ENCODE measurements around the gene CAPN13.

The CAPN13 gene

DNA sequence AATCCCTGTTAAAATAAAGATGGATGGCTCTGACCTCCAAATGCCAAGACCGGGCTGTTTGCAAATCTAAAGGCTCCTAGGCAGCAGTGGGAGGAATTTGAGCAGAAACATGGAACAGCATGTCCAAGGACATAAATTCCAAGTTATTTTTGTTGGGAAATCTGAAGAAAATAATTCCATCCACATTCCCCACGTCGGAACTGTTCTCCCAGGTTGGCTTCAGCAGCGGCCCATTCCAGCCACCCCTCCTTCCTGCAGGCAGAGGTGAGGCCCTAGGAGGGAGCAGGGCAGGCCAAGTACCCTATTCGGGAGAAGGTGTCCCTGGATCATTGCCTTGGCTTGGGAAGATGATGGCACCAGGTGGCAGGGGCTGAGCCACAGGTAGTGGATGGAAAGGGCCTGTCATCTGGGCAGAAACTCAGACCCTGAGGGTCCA is 117.1 kb downstream of the CAPN13 start:
- no peaks in the 10 kb centered on the region for H3K36me3 ChIP-seq (ENCODE audit: insufficient read depth)
- H3K4me2 ChIP-seq, result no peak overlapping the region
- no peaks in the 10 kb centered on the region for H3K79me2 ChIP-seq (ENCODE audit: insufficient read depth, low read depth)
- no peaks in the 10 kb centered on the region for H3K27me3 ChIP-seq (ENCODE audit: insufficient read depth, low read depth)
- no peak overlapping the region for H3K9ac ChIP-seq
- H2AFZ ChIP-seq (ENCODE audit: low read depth), result no peak overlapping the region
- no peak overlapping the region for H3K27ac ChIP-seq
- no peak overlapping the region for H3K4me3 ChIP-seq (IDR thresholded peaks at IDR 0.05; ENCODE audit: insufficient read depth, low read depth, low read length)
- peaks cover 20% of the 10 kb centered on the region for H3K4me1 ChIP-seq (ENCODE audit: low read depth, poor library complexity, severe bottlenecking)
- H4K20me1 ChIP-seq (ENCODE audit: insufficient read depth), result no peaks in the 10 kb centered on the region
- TF ChIP-seq, protein P1, sequence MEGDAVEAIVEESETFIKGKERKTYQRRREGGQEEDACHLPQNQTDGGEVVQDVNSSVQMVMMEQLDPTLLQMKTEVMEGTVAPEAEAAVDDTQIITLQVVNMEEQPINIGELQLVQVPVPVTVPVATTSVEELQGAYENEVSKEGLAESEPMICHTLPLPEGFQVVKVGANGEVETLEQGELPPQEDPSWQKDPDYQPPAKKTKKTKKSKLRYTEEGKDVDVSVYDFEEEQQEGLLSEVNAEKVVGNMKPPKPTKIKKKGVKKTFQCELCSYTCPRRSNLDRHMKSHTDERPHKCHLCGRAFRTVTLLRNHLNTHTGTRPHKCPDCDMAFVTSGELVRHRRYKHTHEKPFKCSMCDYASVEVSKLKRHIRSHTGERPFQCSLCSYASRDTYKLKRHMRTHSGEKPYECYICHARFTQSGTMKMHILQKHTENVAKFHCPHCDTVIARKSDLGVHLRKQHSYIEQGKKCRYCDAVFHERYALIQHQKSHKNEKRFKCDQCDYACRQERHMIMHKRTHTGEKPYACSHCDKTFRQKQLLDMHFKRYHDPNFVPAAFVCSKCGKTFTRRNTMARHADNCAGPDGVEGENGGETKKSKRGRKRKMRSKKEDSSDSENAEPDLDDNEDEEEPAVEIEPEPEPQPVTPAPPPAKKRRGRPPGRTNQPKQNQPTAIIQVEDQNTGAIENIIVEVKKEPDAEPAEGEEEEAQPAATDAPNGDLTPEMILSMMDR (conservative IDR thresholded peaks at IDR 0.05; ENCODE audit: low read depth, low read length), result no peak

DNA sequence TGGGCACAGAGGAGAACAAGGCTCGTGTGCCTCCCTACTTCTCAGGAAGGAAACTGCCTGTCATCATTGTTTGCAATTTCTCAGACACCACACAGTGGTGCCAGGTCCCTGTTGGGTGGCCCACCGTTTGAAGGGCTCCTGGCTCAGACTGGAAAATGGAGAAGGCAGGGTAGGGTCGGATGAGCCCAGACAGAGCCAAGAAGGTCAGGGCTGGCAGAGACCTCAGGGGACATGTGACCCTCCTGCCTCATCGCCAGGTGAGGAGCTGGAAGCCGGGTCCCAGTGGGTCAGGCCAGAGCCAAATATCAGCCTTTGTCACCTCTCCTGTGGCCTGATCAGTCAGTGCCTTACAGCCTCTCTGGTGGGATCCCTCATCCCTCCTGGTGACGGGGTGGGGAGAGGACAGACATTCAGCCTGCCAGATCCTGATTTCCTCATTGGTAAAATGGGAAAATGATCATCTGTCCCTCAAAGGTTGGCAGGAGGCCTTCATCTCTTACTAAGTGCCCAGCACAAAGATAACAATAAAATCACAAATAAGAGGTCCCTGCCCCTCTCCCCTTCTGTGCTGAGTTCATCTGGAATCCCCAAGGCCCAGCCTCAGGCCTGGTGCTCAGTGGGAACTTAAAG is 117.6 kb downstream of the CAPN13 start:
- TF ChIP-seq, protein P1 (conservative IDR thresholded peaks at IDR 0.05; ENCODE audit: low read depth, low read length), result no peak
- no peaks in the 10 kb centered on the region for H3K27me3 ChIP-seq (ENCODE audit: insufficient read depth, low read depth)
- no peak overlapping the region for H2AFZ ChIP-seq (ENCODE audit: low read depth)
- H3K9ac ChIP-seq, result no peak overlapping the region
- H3K36me3 ChIP-seq (ENCODE audit: insufficient read depth), result no peaks in the 10 kb centered on the region
- no peak overlapping the region for H3K27ac ChIP-seq
- H4K20me1 ChIP-seq (ENCODE audit: insufficient read depth), result no peaks in the 10 kb centered on the region
- peaks cover 25% of the 10 kb centered on the region for H3K4me1 ChIP-seq (ENCODE audit: low read depth, poor library complexity, severe bottlenecking)
- H3K79me2 ChIP-seq (ENCODE audit: insufficient read depth, low read depth), result no peaks in the 10 kb centered on the region
- H3K4me2 ChIP-seq, result no peak overlapping the region
- no peak overlapping the region for H3K4me3 ChIP-seq (IDR thresholded peaks at IDR 0.05; ENCODE audit: insufficient read depth, low read depth, low read length)

DNA sequence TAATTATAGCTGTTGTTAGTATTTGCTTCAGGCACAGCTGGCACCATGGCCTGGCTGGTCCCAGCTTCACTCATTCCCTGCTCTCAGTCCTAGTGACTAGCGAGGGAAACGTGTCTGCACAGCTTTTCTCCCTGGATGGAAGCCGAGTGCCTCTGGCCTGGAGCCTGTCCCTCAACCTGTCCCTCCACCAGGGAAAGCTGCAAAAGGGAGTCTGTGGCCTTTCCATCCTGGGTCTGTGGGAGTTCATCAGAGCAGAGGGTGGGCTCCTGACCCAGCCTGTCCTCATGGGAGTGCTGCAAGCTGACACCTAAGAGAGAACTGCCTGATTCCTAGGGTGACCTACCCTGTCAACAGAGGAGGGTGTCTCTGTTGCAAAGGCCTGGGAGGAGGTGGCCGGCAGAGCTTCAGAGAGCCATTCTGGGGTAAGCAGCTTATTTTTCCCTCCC is 118.3 kb downstream of the CAPN13 start:
- no peak overlapping the region for H3K27ac ChIP-seq
- no peaks in the 10 kb centered on the region for H4K20me1 ChIP-seq (ENCODE audit: insufficient read depth)
- H3K36me3 ChIP-seq (ENCODE audit: insufficient read depth), result no peaks in the 10 kb centered on the region
- peaks cover 32% of the 10 kb centered on the region for H3K4me1 ChIP-seq (ENCODE audit: low read depth, poor library complexity, severe bottlenecking)
- H3K79me2 ChIP-seq (ENCODE audit: insufficient read depth, low read depth), result no peaks in the 10 kb centered on the region
- no peak overlapping the region for H3K9ac ChIP-seq
- TF ChIP-seq, protein P1 (conservative IDR thresholded peaks at IDR 0.05; ENCODE audit: low read depth, low read length), result no peak
- no peaks in the 10 kb centered on the region for H3K27me3 ChIP-seq (ENCODE audit: insufficient read depth, low read depth)
- no peak overlapping the region for H3K4me2 ChIP-seq
- no peak overlapping the region for H2AFZ ChIP-seq (ENCODE audit: low read depth)
- no peak overlapping the region for H3K4me3 ChIP-seq (IDR thresholded peaks at IDR 0.05; ENCODE audit: insufficient read depth, low read depth, low read length)

DNA sequence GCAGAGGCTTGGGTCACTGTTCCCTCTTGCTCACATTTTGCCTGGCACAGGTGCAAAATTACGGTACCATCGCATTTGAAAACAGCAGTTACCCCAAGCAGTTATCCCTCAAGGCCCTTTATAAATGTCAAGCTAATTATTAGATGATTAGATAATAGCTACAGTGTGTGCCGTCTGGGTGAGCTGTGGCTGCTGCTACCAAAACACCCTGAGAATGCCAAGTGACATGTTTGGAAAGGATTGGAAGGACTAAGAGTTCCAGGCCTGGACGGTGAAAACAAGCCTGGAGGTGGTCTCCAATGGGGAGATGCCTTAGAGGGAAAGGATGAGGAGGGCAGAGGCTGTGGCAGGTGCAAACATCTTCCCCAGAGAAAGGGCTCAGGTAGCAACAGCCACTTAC is 120.6 kb downstream of the CAPN13 start:
- Histone ChIP-seq H3K4me1 (ENCODE audit: low read depth, poor library complexity, severe bottlenecking) (peaks cover 44% of the 10 kb centered on the region), H3K27me3 (ENCODE audit: insufficient read depth, low read depth) (no peaks in the 10 kb centered on the region), H3K79me2 (ENCODE audit: insufficient read depth, low read depth) (no peaks in the 10 kb centered on the region), H3K9ac (no peak overlapping the region), H3K4me2 (peak overlapping the region; percentile 74; the same call in 1 of the 2 replicates), H4K20me1 (ENCODE audit: insufficient read depth) (no peaks in the 10 kb centered on the region), H2AFZ (ENCODE audit: low read depth) (no peak overlapping the region; the same call in 1 of the 2 replicates), H3K4me3 (IDR thresholded peaks at IDR 0.05; ENCODE audit: insufficient read depth, low read depth, low read length) (no peak overlapping the region), H3K36me3 (ENCODE audit: insufficient read depth) (no peaks in the 10 kb centered on the region), H3K27ac (no peak overlapping the region)
- TF ChIP-seq, protein P1 (conservative IDR thresholded peaks at IDR 0.05; ENCODE audit: low read depth, low read length), result no peak

All from KMS-11 (cell line).